ENCODE results near the gene MIOX.

MIOX gene

DNA sequence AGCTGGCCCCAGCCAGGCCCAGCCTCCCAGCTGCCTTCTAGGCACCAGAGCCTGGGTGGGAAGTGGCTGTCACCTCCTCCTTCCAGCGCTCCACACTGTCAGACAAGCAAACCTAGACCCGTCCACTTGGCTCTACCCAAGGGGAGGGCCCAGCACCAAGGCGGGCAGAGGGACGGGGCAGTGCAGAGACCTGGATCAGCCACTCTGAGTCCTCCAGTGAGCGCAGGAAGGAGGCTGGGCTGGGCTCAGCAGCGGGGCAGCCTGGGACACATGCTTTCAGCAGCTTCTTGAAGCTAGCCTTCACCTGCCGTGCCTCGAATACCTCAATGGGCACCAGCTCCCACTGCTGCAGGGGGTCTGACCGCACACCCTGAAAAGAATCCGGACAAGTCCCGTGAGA is 30.6 kb upstream of the MIOX start:
- no peak for DNase-seq

GRCh38 chr22:50456466-50457234 is 30.0 kb upstream of the MIOX start:
- DNase-seq = no peak

DNA sequence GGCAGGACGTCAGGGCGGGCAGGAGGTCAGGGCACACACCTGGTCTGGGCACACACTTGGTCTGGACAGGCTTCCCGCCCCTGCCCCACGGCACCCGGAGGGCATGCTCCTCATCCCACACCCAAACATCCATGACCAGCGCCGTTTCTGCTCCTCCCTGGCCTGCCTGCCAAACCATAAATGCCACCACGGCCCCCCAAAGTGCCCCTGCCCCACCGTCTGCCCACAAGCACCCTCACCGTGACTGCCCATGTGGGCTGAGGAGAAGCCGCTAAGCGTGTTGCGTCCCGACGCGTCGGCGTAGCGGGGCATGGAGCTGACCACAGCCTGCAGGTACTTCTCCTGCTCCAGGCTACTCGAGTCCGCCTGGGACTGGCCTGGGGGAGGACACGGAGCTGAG is 27.6 kb upstream of the MIOX start:
- no peak for DNase-seq

DNA sequence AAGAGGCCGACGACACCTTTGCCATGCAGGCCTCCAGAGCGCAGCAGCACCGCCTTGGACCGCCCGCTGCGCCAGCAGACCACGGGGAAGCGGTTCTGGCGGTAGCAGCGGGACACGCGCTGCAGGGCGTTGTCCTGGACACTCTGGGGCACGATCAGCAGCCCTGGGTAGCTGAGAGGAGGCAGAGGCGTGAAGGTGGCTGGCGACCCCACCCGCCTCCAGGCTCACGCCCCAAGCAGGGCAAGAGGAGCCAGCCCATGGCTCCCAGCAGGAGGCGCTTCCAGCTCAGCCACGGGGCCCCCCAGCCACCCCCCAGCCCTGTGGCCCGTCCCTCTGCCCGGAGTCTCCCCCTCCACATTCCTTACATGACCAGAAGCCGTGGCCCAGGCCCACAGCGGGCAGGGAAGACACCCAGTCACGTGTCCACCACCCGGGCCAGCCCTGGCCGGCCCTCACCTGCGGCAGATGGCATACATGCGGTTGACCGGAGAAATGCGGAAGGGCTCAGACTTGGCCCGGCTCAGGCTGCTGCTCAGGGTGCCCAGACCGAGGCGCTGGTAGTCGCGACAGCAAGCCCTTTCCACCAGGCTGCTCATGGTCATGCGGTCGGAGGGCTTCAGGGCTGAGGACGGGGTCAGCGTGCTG is 27.0 kb upstream of the MIOX start:
- no peak for DNase-seq

GRCh38 chr22:50460938-50461337 is 25.7 kb upstream of the MIOX start:
- no peak for DNase-seq

DNA sequence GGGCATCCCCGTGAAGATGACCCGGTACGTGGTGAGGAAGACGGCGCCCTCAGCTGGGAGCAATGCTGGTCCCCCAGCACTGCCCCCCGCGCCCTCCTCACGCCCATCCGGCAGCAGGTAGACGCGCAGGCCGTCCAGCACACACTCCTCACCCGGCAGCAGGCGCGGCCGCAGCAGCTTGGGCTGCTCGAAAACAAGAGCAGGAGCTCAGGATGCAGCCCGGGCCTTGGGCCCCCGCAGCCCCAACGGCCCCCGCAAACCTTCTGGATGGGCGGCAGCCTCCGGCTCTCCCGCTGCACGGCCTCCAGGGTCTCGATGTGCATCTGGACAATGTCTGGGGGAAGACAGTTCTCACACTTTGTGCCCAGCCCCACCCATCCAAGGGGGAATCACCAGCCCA is 25.1 kb upstream of the MIOX start:
- no peak for DNase-seq

GRCh38 chr22:50461979-50462540 is 24.6 kb upstream of the MIOX start:
- no peak for DNase-seq

- no peak for DNase-seq
These were observed 23.3 kb upstream of the MIOX start for GRCh38 chr22:50463188-50463900.

- DNase-seq = no peak
These were observed 22.2 kb upstream of the MIOX start for GRCh38 chr22:50464451-50464850.

DNA sequence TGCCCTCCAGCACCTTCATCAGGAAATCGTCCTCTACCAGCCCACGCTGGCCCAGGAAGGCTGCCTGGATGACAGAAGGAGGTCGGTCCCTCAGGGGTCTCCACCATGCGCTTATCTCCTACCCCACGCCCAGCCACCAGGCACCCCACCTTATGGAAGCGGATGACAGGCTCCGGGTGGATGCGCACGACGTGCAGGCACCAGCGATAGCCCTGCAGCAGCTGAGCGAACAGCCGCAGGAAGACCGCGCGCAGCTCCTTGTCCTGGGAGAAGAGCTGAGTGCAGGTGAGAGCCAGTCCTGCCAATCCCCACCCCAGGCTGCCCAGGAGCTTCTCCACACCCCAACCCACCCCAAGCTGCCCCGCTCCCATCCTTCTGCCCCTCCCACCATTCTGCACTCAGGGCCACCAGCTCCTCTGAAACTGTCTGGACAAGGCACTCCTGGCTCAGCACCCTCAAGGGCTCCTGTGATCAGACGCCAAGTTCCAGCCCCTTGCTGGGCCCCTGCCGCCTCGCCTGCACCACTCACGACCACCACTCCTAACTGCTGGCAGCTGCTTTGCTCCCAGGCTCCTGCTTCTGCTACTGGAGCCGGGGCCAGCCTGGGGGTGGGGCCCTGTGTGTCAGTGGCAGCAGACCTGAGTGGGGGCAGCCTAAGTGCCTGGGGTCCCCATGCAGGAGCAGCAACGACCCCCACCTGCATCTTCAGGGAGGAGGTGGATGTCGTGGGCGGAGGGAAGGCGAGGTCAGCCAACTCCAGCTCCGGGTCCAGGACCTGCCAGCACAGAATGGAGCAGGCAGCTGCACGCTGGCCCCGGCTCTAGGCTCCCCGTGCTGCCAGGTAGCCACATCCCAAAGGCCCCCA is 21.4 kb upstream of the MIOX start:
- DNase-seq = no peak

DNA sequence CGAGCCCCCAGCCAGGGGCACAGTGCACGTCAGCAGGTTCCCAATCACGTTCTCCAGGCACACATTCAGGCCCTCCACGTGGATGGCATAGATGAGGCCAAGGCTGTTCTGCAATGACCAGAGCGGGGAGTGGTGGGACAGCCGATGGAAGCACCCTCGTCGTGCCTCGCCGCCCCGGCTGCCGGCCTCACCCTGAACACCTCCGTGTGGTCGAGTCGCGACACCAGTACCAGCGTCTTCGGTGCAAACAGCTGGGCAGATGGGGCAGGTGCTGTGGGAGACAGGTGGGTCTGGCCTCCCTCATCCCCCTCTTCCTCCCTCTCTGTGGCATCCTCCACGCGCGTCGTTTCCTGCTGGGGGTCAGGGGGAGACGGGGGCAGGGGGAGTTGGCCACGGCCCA is 19.3 kb upstream of the MIOX start:
- peak; percentile 26 for DNase-seq

DNA sequence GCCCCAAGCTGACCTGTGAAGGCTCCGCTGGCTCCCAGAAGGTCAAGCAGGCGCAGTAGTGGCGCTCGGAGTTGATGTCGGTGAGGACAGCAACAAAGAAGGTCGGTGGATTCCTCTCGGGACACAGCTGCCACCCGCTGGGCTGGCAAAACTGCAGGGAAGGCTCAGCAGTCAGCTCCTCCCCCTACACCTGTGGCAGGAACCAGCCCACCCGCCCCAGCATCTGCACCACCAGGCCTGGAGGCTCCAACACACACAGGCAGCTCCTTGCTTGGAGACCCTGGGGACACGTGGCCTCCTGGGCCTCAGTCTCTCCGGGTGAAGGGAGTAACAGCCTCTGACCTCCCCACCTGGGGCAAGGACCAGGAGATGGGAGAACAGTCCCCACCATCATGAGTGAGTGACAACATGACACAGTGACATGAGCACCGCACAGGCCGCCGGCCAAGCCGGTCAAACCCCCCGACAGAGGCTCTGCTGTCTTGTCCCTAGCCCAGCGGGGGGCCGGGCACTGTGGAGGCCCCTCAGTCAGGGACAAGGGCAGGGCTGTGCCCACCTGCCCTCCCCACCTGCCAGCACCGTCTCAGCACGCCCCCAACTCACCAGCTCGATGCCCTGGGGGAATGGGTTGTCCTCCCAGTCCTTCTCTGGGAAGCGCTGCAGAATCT is 18.8 kb upstream of the MIOX start:
- DNase-seq = peak; percentile 19

DNA sequence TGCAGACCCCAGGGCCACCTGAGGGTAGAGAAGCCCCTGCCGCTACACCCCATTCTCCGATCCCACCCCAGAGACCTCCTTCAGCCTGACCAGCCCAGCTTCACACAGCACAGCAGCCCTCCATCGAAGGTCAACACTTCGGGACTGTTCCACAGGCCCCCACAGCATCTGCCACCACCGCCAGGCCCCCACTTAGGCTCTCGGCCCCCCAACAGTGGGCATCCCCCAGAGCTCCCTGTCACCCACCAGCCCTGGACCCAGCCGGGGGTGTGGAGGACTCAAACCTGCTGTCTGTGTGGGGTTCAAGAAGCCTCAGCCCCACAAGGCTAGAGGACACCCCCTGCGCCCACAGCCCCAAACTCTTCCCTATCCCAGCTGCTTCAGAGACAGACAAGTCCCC is 18.0 kb upstream of the MIOX start:
- DNase-seq = no peak

DNA sequence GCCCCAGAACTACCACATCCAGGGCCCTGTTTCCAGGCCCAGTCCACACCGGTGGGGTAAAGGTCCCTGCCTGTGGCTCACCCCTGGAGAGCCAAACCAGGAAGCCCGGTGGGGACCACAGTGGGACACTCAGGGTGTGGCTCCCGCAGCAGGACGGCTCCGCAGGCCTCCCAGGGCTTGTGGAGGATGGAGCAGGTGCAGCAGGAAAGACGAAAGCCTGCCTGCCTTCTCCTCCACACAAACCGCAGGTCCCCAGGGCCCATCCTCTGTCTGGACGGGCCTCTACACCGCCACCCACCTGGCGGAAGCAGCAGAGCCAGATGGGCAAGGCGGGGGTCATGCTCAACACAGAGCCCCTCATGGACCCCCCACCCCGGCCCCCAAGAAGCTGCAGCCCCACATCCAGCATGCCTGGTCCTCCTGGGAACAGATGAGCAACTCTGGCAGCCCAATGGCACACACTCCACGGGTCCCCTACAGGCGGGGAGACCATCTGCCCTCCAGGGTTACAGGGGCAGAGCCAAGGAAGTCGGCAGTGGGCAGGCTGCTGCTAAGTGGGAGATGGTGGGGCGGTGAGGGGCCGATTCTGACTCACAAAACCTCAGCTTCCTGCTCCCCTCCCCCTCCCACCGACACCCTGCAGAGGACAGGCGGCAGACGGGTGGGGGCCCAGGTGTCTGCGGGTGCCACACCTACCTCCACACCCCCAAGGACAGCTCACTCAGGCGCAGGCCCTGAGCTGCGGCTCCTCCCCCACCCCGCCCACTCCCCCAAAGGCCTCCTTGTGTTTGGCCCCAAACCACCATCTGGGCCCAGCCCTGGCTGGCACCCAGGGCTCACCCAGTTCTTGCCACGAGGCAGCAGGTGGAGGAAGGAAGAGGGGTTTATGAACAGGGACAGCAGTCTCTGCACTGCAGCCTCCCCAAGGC is 17.0 kb upstream of the MIOX start:
- DNase-seq = peak; percentile 97

GRCh38 chr22:50470491-50470890 is 16.2 kb upstream of the MIOX start:
- peak; percentile 42 for DNase-seq

- DNase-seq = no peak
These were observed 15.3 kb upstream of the MIOX start for GRCh38 chr22:50471197-50471847.

DNA sequence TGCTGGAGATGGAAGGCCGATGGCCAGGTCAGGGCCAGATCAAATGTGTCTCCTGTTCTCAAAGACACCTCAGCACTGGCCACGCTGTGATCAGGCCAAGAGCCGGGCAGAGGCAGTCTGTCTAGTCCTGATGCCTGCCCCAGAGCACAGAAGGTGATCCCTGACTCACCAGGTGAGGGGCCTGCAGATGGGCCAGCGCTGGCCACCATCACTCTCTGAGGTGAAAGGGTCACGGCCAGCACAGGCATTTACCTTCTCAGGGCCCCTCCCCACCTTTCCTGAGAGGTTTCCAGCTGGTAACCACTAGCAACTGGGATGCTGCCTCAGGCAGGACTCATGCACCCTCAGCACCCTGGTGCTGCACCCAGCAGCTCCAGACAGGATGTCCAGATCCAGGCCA is 14.7 kb upstream of the MIOX start:
- no peak for DNase-seq

DNA sequence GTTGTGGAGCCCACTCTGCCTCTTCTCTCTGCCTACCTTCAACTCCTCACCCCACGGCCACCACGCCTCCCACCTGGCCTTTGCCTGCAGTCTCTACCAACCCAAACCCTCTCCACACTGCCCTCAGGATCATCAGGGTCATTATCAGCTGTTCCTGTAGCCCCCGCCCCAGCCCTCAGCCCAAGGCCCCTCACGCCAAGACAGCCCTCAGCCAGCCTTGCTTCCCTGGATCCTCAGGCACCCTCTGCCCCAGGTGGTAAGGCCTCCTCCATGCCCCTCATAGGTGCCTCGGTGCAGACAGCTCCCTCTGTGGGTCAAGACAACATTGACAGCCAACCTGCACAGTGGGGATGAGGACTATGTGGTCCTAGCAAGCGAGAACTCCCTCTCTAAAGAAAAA is 13.6 kb upstream of the MIOX start:
- DNase-seq = peak; percentile 45

GRCh38 chr22:50473855-50474671 is 12.6 kb upstream of the MIOX start:
- DNase-seq = peak; percentile 49
